Measurements from ENCODE around the gene HELZ. TPM values are rescaled to one million over a fixed set of nuclear protein-coding genes. Genes with fewer than 3 reads are reported as not detected.
A peak's percentile ranks its signal among the peaks of the same experiment; 100 is the strongest.
"Not testable (repeated sequence)": the region's sequence is repeated elsewhere in the genome, so short reads cannot be mapped to it uniquely, and the experiment has no call there.

The HELZ gene
- total RNA-seq, 8 experiments from 2014 or later, result 22.0 to 106 (median 27.4) TPM

DNA sequence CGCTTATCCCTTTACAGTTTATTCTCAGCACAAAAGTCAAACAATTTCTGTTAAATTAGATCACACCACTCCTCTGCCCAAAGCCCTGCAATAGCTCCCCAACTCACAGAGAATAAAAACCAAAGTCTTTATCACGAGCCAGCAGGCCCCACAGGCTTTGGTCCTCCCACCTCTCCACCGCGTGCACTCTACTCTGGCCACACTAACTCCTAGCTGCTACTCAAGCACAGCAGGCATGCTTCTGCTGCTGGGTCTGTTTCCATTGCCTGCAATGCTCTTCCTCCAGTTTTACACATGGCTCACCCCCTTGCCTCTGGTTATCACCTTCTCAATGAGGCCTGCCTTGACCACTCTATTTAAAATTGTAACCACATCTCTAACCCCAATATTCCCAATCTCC, 27.6 kb downstream of the HELZ start:
- no peak overlapping the region for H3K4me3 ChIP-seq
- H3K4me1 ChIP-seq (replicated peaks in 1 of 2), result no peaks in the 10 kb centered on the region
- in situ Hi-C loops (cut with MboI; ENCODE audit: low pct_unique_long_range_greater_than_20kb in 2 of 9, low sequenced_read_pairs in 9 of 9, unreplicated experiment in 9 of 9), result no loop called here
- no peak overlapping the region for H3K27ac ChIP-seq
- 94 to 100% (median 99%) methylated on average over 1 to 4 of the region's 4 CpGs; no CpG with 5 or more reads in 4 of the 10 experiments for WGBS, 10 experiments
- no peak for ATAC-seq (replicated peaks in 6 of 8)

GRCh38 chr17:67216578-67217320, 28.2 kb downstream of the HELZ start:
- in situ Hi-C loops (cut with MboI; ENCODE audit: low pct_unique_long_range_greater_than_20kb in 2 of 9, low sequenced_read_pairs in 9 of 9, unreplicated experiment in 9 of 9), result no loop called here
- H3K4me1 ChIP-seq (replicated peaks in 1 of 2), result no peaks in the 10 kb centered on the region
- ATAC-seq (replicated peaks in 6 of 8), result no peak
- H3K4me3 ChIP-seq, result no peak overlapping the region
- WGBS, 10 experiments, result 79 to 100% (median 91%) methylated on average over 1 to 9 of the region's 10 CpGs
- H3K27ac ChIP-seq, result no peak overlapping the region

DNA sequence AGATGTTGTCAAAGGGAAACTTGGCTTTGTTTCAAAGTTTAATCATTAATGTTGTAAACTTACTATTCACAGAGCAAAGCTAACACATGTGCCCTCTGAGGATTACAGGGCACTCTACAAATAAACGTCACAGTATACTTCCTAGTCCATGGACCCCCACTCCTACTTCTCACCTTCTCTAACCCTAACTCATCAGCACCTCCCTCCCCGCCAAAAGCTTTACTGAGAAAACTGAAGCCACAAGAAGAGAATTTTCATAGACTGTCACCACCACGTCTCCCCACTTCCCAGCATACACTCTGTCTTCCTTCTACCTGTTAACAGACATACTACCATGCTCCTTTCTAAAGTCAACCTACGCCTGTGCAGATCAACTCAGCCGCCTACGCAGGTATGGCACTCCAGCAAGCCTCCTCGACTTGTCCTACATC, 29.0 kb downstream of the HELZ start:
- in situ Hi-C loops (cut with MboI; ENCODE audit: low pct_unique_long_range_greater_than_20kb in 2 of 9, low sequenced_read_pairs in 9 of 9, unreplicated experiment in 9 of 9), result no loop called here
- ATAC-seq (replicated peaks in 6 of 8), result no peak
- H3K4me1 ChIP-seq (replicated peaks in 1 of 2), result no peaks in the 10 kb centered on the region
- H3K4me3 ChIP-seq, result no peak overlapping the region
- H3K27ac ChIP-seq, result no peak overlapping the region
- 83 to 100% (median 94%) methylated on average over 3 to 7 of the region's 7 CpGs; no CpG with 5 or more reads in 1 of the 10 experiments for WGBS, 10 experiments

DNA sequence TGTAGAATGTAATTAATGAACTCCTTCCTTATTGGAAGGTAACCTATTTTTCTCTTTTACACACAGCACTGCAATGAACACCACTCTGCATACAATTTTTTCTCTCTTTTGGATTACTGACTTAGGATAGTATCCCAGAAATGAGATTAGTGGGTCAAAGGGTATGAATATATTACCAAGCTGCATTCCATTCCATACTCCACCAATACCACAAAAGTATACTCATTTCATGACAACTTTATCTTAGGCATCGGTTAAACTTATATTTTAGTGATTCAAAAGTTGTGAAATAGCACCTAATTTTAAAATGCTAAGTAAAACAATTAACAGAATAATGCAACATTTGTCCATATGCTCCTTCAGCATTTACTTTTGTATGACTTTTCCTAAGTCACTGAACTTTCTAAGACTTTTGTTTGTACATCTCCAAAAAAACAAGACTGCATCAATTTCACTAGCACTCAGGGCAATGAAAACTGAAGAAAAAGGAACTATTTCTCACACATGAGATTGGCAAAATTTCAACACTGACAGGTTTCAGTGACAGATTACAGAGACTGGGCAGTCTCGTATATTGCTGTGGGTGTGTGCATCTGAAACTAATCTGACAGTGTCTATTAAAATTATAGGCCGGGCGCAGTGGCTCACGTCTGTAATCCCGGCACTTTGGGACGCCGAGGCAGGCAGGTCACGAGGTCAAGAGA, 32.1 kb downstream of the HELZ start:
- 9 to 100% (median 80%) methylated on average over 1 to 9 of the region's 9 CpGs for WGBS, 10 experiments
- in situ Hi-C loops (cut with MboI; ENCODE audit: low pct_unique_long_range_greater_than_20kb in 2 of 9, low sequenced_read_pairs in 9 of 9, unreplicated experiment in 9 of 9), result no loop called here

DNA sequence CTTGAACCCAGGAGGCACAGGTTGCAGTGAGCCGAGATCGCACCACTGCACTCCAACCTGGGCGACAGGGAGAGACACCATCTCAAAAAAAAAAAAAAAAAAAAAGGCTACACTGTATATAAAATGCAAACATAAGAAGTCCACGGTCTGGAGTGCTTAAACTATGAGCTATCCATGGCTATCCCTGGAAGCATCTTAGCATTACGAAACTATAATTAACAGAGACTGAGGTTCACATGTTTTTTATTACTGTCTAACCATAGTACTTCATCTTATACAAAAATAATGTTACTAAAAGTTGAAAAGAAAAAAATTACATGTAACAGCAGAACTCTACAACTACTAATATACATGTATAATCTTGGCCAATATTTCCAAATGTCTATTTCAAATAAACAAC, 32.8 kb downstream of the HELZ start:
- no peak overlapping the region for H3K27ac ChIP-seq
- no peak overlapping the region for H3K4me3 ChIP-seq
- H3K4me1 ChIP-seq (replicated peaks in 1 of 2), result no peaks in the 10 kb centered on the region
- in situ Hi-C loops (cut with MboI; ENCODE audit: low pct_unique_long_range_greater_than_20kb in 2 of 9, low sequenced_read_pairs in 9 of 9, unreplicated experiment in 9 of 9), result no loop called here
- ATAC-seq (replicated peaks in 6 of 8), result peak in 1 of 8 experiments; percentile 27
- WGBS, 10 experiments, result 80 to 100% (median 98%) methylated on average over 1 to 5 of the region's 5 CpGs; no CpG with 5 or more reads in 3 of the 10 experiments

More for the DNA sequence above, 32.1 kb downstream of the HELZ start:
- no peak overlapping the region for H3K4me3 ChIP-seq
- ATAC-seq (replicated peaks in 6 of 8), result peak in 3 of 8 experiments; percentile 58 to 78 (median 67)
- no peaks in the 10 kb centered on the region for H3K4me1 ChIP-seq (replicated peaks in 1 of 2)
- H3K27ac ChIP-seq, result no peak overlapping the region

DNA sequence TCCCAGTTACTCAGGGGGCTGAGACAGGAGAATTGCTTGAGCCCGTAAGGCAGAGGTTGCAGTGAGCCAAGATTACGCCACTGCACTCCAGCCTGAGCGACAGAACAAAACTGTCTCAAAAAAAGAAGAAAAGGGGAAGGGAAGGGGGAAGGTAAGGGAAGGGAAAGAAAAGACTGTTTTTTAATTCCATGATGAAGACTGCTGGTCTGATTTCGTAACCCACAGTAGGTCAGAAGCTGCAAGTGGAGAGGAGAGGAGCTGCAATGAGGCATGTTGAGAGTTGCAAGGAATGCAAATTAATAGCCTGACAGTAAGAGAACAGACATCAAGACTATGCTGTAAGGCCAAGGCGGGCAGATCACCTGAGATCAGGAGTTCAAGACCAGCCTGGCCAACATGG, 33.3 kb downstream of the HELZ start:
- no peak for ATAC-seq (replicated peaks in 6 of 8)

GRCh38 chr17:67210915-67211314, 34.1 kb downstream of the HELZ start:
- ATAC-seq (replicated peaks in 6 of 8), result no peak
- no peak overlapping the region for H3K27ac ChIP-seq
- no peak overlapping the region for H3K4me3 ChIP-seq
- 87 to 100% (median 100%) methylated on average over 1 to 2 of the region's 2 CpGs; no CpG with 5 or more reads in 4 of the 10 experiments for WGBS, 10 experiments
- in situ Hi-C loops (cut with MboI; ENCODE audit: low pct_unique_long_range_greater_than_20kb in 2 of 9, low sequenced_read_pairs in 9 of 9, unreplicated experiment in 9 of 9), result no loop called here
- H3K4me1 ChIP-seq (replicated peaks in 1 of 2), result no peaks in the 10 kb centered on the region

More for the DNA sequence above, 33.3 kb downstream of the HELZ start:
- no peak overlapping the region for H3K4me3 ChIP-seq
- H3K4me1 ChIP-seq (replicated peaks in 1 of 2), result no peaks in the 10 kb centered on the region
- WGBS, 10 experiments, result 80 to 100% (median 94%) methylated on average over 1 to 5 of the region's 5 CpGs; no CpG with 5 or more reads in 3 of the 10 experiments
- in situ Hi-C loops (cut with MboI; ENCODE audit: low pct_unique_long_range_greater_than_20kb in 2 of 9, low sequenced_read_pairs in 9 of 9, unreplicated experiment in 9 of 9), result no loop called here
- H3K27ac ChIP-seq, result no peak overlapping the region

- Histone ChIP-seq H3K4me3 (no peak overlapping the region), H3K4me1 (replicated peaks in 1 of 2) (no peaks in the 10 kb centered on the region), H3K27ac (no peak overlapping the region)
- ATAC-seq (replicated peaks in 6 of 8), result no peak
- in situ Hi-C loops (cut with MboI; ENCODE audit: low pct_unique_long_range_greater_than_20kb in 2 of 9, low sequenced_read_pairs in 9 of 9, unreplicated experiment in 9 of 9), result no loop called here
- 40 to 100% (median 93%) methylated on average over 1 to 4 of the region's 4 CpGs for WGBS, 10 experiments
Measured at GRCh38 chr17:67208232-67208631, 36.8 kb downstream of the HELZ start.

DNA sequence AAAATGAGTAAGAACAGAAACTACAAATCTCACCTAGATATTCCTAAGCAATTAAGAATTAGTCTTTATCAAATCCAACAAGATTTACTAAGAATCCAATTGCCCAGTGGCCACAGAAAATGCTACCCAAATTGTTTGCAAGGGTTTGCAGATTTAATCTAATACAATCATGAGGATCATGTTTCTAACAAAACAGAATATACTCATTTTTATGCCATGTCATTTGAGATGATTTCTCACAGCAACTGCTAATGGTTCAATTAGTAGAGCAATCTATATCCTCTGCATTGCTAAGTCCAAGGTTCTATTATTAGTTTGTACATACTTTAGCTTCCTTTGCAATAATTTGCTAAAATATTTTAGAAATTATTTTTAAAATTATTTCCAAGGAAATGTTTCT, 41.2 kb downstream of the HELZ start:
- no peak for ATAC-seq (replicated peaks in 6 of 8)
- H3K27ac ChIP-seq, result no peak overlapping the region
- no peak overlapping the region for H3K4me3 ChIP-seq
- no peaks in the 10 kb centered on the region for H3K4me1 ChIP-seq (replicated peaks in 1 of 2)
- in situ Hi-C loops (cut with MboI; ENCODE audit: low pct_unique_long_range_greater_than_20kb in 2 of 9, low sequenced_read_pairs in 9 of 9, unreplicated experiment in 9 of 9), result no loop called here

DNA sequence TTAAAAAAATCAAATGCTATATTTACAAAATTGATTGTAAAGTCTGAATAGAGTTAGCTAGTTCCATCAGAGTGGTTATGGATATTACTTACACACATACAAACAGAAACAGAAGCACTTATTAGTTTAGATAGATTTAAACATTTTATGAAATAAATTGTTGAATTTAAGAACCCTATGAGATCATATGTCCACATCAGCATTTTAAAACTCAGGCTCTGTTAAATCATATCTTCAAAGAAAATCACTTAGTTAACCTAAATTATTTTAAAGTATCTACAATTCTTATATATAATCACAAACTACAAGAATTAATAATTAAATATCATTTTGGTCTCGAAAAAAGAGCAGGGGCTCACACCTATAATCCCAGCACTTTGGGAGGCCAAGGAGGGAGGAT, 42.5 kb downstream of the HELZ start:
- Histone ChIP-seq H3K4me3 (no peak overlapping the region), H3K27ac (no peak overlapping the region), H3K4me1 (replicated peaks in 1 of 2) (no peaks in the 10 kb centered on the region)
- ATAC-seq (replicated peaks in 6 of 8), result no peak
- in situ Hi-C loops (cut with MboI; ENCODE audit: low pct_unique_long_range_greater_than_20kb in 2 of 9, low sequenced_read_pairs in 9 of 9, unreplicated experiment in 9 of 9), result no loop called here
- WGBS, 10 experiments, result 83 to 100% (median 94%) methylated on average over 1 of the region's 1 CpG; no CpG with 5 or more reads in 4 of the 10 experiments

DNA sequence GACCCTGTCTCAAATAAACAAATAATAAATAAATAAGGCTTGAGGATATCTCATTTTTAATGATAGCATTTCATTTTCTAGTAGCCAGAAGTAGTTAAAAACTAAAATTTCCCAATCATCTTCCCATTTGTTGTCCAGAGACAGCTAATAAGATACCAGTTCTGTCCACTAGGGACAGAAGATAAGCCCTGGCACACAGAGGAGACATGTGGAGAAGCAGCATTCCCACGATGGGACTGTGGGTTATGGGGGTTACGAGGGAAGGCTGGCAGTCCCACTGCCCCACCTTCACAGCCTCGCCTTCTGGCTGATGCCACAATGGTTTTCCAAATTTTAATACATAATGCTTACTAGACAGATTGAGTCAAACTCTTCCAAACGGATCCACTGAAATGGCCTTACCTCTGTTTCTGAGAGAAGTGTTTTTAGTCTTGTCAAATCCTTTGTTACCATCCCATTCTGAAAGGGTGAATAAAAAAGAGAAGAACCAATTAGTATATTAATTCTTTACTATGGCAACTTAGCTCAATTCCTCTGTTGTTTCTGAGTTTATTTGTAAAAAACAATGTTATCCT, 44.2 kb downstream of the HELZ start:
- WGBS, 10 experiments, result 72 to 100% (median 91%) methylated on average over 1 to 3 of the region's 4 CpGs; no CpG with 5 or more reads in 1 of the 10 experiments
- in situ Hi-C loops (cut with MboI; ENCODE audit: low pct_unique_long_range_greater_than_20kb in 2 of 9, low sequenced_read_pairs in 9 of 9, unreplicated experiment in 9 of 9), result no loop called here
- Histone ChIP-seq H3K27ac (no peak overlapping the region), H3K4me1 (replicated peaks in 1 of 2) (no peaks in the 10 kb centered on the region), H3K4me3 (no peak overlapping the region)
- peak in 3 of 8 experiments; percentile 25 to 62 (median 37) for ATAC-seq (replicated peaks in 6 of 8)

GRCh38 chr17:67198131-67198530, 46.9 kb downstream of the HELZ start:
- Histone ChIP-seq H3K4me1 (replicated peaks in 1 of 2) (no peaks in the 10 kb centered on the region), H3K4me3 (no peak overlapping the region), H3K27ac (no peak overlapping the region)
- in situ Hi-C loops (cut with MboI; ENCODE audit: low pct_unique_long_range_greater_than_20kb in 2 of 9, low sequenced_read_pairs in 9 of 9, unreplicated experiment in 9 of 9), result no loop called here
- WGBS, 10 experiments, result 86 to 100% (median 96%) methylated on average over 3 of the region's 3 CpGs; no CpG with 5 or more reads in 4 of the 10 experiments
- ATAC-seq (replicated peaks in 6 of 8), result no peak

- not testable (repeated sequence) for ATAC-seq (replicated peaks in 6 of 8); H3K4me3 ChIP-seq
- 38 to 100% (median 100%) methylated on average over 1 to 2 of the region's 3 CpGs; no CpG with 5 or more reads in 4 of the 10 experiments for WGBS, 10 experiments
Measured at GRCh38 chr17:67197023-67197422, 48.0 kb downstream of the HELZ start.

More at GRCh38 chr17:67197023-67197422, 48.0 kb downstream of the HELZ start:
- H3K27ac ChIP-seq; H3K4me1 ChIP-seq (replicated peaks in 1 of 2); in situ Hi-C loops (cut with MboI; ENCODE audit: low pct_unique_long_range_greater_than_20kb in 2 of 9, low sequenced_read_pairs in 9 of 9, unreplicated experiment in 9 of 9): not testable (repeated sequence)

Measured in motor neuron (in vitro differentiated cells).